Measurements from ENCODE around the gene KRTAP6-3.

KRTAP6-3 gene, protein sequence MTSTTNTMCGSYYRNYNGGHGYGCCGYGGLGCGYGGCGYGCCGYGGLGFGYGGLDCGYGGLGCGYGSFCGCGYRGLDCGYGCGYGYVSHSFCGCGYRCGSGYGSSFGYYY

DNA sequence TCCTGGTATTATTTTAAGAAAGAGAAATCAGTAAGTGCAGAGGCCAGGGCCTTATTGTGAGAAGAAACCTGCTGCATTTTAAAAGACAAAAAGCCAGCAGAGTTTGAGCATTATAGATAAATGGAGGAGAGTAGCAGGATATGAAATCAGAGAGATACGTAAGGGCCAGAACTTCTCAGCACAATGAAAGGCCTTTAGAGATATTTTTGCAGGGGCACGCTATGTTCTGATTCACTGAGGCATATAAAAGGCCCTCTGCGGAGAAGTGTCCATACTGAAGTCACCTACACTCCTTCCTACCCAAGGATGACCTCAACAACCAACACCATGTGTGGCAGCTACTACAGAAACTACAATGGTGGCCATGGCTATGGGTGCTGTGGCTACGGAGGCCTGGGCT, at the start of gene KRTAP6-3:
Gene KRTAP6-3, plus strand, starts transcription at position 301 of the 400 bp plus-strand sequence. Its CDS starts 6 bp downstream, at position 307.
- TF ChIP-seq, protein P1, sequence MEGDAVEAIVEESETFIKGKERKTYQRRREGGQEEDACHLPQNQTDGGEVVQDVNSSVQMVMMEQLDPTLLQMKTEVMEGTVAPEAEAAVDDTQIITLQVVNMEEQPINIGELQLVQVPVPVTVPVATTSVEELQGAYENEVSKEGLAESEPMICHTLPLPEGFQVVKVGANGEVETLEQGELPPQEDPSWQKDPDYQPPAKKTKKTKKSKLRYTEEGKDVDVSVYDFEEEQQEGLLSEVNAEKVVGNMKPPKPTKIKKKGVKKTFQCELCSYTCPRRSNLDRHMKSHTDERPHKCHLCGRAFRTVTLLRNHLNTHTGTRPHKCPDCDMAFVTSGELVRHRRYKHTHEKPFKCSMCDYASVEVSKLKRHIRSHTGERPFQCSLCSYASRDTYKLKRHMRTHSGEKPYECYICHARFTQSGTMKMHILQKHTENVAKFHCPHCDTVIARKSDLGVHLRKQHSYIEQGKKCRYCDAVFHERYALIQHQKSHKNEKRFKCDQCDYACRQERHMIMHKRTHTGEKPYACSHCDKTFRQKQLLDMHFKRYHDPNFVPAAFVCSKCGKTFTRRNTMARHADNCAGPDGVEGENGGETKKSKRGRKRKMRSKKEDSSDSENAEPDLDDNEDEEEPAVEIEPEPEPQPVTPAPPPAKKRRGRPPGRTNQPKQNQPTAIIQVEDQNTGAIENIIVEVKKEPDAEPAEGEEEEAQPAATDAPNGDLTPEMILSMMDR (conservative IDR thresholded peaks at IDR 0.05) = no peak
- no peak for TF ChIP-seq ZFX (IDR thresholded peaks at IDR 0.05)
- H3K27ac ChIP-seq = no peak within 1 kb of the TSS

DNA sequence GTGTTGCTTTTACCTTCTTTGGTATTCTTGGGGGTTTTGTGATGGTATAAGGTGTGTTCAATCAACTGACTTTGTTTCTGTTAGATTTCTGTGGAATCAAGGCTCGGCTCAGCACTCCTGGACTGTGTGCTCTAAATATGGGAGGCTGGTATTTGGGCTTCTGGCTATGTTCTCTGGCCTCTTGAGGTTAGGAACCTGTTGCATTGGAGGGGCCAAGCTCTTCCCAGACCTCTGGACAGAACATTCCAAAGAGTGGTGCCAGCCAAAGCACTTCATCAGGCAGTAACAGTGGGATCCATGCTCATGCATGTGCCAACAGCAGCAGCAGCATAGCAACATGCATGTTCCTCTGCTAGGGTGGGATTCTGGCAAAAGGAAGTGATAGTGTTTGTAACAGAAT, 39.5 kb upstream of the KRTAP6-3 start:
- TF ChIP-seq, protein P1 (conservative IDR thresholded peaks at IDR 0.05) = no peak
- no peak for TF ChIP-seq ZFX (IDR thresholded peaks at IDR 0.05)
- H3K27ac ChIP-seq = no peak overlapping the region

DNA sequence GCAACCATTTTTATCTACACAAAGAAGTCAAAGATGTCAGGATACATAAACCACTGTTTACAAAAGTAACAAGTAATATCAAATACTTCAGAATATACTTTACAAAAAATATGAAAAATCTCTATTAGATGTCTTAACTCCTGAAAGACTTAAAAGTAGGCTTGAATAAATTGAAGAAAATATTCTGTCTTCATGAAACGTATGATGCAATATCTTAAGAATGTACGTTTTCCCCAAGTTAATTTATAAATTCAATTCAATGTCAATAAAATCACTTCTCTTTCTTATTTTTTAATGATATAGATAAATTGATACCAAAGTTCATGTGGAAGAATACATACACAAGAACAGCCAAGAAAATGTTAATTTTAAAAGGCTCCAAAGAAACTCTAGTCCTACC, 37.1 kb upstream of the KRTAP6-3 start:
- H3K27ac ChIP-seq = no peak overlapping the region
- TF ChIP-seq, protein P1 (conservative IDR thresholded peaks at IDR 0.05) = no peak
- TF ChIP-seq ZFX (IDR thresholded peaks at IDR 0.05) = no peak

DNA sequence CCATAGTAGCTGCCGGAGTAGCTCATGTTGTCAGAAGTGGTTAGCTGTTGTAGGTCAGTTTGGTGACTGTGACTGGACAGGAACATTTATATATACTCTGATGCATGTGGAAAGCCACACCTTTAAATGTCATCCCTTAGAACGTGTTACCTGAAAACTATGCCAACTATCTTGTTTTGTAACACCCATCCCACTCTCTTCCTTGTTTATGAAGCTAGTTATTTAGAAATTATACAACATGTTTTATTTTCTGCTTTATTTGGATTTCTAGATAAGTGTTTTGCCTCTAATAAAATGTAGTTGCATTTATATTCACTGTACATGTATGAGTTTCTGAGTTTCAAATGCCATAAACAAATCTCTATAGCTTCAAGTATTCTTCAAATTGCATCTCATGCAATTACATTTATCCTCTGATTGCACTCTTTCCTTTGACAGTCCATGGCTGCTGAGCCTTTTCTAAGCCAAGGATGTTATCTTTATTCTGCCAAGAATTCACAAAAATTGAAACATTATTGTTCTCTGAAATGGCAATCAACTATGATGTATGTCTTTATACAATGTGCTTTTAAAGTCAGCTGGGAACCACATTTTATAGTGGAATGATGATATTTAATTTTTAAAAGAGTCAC, 30.9 kb upstream of the KRTAP6-3 start, which contains the start of gene KRTAP19-7:
Gene KRTAP19-7, minus strand, starts transcription at position 51 of the 632 bp plus-strand sequence. Its CDS starts 25 bp downstream, at position 26.
- no peak within 1 kb of the TSS for H3K27ac ChIP-seq
- TF ChIP-seq ZFX (IDR thresholded peaks at IDR 0.05) = no peak
- TF ChIP-seq, protein P1 (conservative IDR thresholded peaks at IDR 0.05) = no peak

DNA sequence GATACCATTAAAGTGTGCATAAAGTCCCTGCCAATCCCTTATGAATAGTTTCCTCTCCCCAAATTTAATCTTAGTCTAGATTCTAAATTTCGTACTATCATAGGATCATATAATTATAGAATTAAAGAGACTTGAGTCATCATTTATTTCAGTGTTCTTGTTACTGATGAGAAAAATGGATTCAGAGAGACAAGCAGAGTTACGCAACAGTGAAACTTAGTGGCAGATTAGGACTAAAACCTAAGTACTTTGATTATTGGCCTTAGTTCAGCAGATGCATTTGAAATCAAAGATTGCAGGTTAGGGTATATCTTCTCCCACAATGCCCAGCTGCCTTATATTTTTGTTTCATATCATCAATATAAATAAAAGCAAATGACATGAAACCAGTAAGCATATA, 30.3 kb upstream of the KRTAP6-3 start:
- H3K27ac ChIP-seq = no peak overlapping the region
- TF ChIP-seq ZFX (IDR thresholded peaks at IDR 0.05) = no peak
- TF ChIP-seq, protein P1 (conservative IDR thresholded peaks at IDR 0.05) = no peak

DNA sequence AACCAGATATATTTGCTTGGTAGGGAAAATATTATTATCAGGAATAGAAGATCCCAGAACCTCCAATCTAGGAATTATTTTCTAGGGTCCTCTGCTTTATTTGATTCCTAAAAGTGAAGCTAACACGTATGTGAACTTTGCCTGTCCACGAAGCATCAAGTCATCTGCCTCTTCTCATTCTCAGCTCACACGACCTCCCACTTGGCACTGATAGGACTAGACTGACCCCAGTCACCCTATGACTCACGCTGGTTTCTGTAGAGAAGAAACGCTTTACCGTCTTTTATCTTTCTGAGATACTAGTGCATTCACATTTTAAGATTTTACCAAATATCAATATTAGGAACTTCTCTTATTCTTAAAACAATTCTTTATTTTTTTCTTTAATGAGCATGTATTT, 29.2 kb upstream of the KRTAP6-3 start:
- no peak overlapping the region for H3K27ac ChIP-seq
- TF ChIP-seq ZFX (IDR thresholded peaks at IDR 0.05) = no peak
- TF ChIP-seq, protein P1 (conservative IDR thresholded peaks at IDR 0.05) = no peak

DNA sequence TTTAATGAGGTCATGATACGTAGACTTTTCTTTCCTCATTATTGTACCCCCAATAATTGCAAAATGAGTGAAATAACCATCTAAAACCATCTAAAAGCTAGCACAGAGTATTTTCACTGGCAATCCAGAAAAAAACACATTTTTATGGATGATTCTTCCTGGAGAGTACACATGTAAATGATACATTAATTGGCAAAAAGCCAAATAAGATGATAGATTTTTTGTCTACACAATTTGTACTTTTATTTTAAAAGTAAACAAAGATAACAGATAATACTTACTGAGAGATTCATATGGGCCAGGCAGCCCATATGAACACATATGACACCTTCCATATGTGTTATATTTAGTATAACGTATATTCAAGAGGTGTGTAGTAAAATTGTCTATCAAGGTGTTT, 28.6 kb upstream of the KRTAP6-3 start:
- H3K27ac ChIP-seq = no peak overlapping the region
- no peak for TF ChIP-seq ZFX (IDR thresholded peaks at IDR 0.05)
- TF ChIP-seq, protein P1 (conservative IDR thresholded peaks at IDR 0.05) = no peak

Data from C4-2B (cell line).